ENCODE results near the gene DNAJC15. TPM values are rescaled to one million over a fixed set of nuclear protein-coding genes. Genes with fewer than 3 reads are reported as not detected.

The DNAJC15 gene
- polyA plus RNA-seq, 1 experiment, result 63.9 TPM

DNA sequence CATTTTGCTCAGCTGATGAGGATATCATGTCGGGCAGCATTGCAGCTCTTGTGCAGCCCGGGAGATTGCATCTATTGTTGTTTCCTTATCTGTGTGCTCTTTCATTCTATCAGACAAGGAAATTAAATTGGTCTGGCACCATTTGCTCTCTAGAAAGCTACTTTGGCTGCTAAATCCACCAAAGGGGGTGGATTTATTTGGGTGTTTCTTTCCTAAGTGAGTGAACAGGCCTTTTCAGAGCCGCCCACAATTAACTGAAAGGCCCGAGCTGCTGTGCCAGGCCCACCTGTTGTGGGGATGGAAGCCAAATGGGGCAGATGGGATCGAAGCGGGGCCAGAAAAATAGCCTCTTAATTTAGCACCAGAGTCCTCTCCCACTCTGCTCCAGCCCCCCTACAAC lies 99.4 kb downstream of the DNAJC15 start:
- H3K4me3 ChIP-seq (ENCODE audit: low read depth, low read length), result no peak overlapping the region
- H3K36me3 ChIP-seq (ENCODE audit: control insufficient read depth, insufficient read depth, low read length), result no peaks in the 10 kb centered on the region
- ChIA-PET CTCF (interaction anchor here (1.0 kb wide), 1 partner anchor 10 kb away, joined by 4 read pairs; no protein-coding TSS in a partner anchor), POLR2A (no interaction called here)
- no peaks in the 10 kb centered on the region for H3K27me3 ChIP-seq (ENCODE audit: control insufficient read depth, insufficient read depth, low read length)
- TF ChIP-seq, protein P1, sequence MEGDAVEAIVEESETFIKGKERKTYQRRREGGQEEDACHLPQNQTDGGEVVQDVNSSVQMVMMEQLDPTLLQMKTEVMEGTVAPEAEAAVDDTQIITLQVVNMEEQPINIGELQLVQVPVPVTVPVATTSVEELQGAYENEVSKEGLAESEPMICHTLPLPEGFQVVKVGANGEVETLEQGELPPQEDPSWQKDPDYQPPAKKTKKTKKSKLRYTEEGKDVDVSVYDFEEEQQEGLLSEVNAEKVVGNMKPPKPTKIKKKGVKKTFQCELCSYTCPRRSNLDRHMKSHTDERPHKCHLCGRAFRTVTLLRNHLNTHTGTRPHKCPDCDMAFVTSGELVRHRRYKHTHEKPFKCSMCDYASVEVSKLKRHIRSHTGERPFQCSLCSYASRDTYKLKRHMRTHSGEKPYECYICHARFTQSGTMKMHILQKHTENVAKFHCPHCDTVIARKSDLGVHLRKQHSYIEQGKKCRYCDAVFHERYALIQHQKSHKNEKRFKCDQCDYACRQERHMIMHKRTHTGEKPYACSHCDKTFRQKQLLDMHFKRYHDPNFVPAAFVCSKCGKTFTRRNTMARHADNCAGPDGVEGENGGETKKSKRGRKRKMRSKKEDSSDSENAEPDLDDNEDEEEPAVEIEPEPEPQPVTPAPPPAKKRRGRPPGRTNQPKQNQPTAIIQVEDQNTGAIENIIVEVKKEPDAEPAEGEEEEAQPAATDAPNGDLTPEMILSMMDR (IDR thresholded peaks at IDR 0.05; ENCODE audit: insufficient read depth, low read depth, low read length), result no peak
- no peak for DNase-seq (ENCODE audit: low read depth)

GRCh38 chr13:43123856-43124255 lies 100.5 kb downstream of the DNAJC15 start:
- ChIA-PET CTCF (no interaction called here), POLR2A (no interaction called here)
- TF ChIP-seq, protein P1 (IDR thresholded peaks at IDR 0.05; ENCODE audit: insufficient read depth, low read depth, low read length), result no peak
- H3K4me3 ChIP-seq (ENCODE audit: low read depth, low read length), result no peak overlapping the region
- DNase-seq (ENCODE audit: low read depth), result no peak
- H3K36me3 ChIP-seq (ENCODE audit: control insufficient read depth, insufficient read depth, low read length), result no peaks in the 10 kb centered on the region
- H3K27me3 ChIP-seq (ENCODE audit: control insufficient read depth, insufficient read depth, low read length), result no peaks in the 10 kb centered on the region

- no peak for DNase-seq (ENCODE audit: low read depth)
- TF ChIP-seq, protein P1 (IDR thresholded peaks at IDR 0.05; ENCODE audit: insufficient read depth, low read depth, low read length), result no peak
- CTCF ChIA-PET, result no interaction called here
- Histone ChIP-seq H3K36me3 (ENCODE audit: control insufficient read depth, insufficient read depth, low read length) (no peaks in the 10 kb centered on the region), H3K4me3 (ENCODE audit: low read depth, low read length) (no peak overlapping the region), H3K27me3 (ENCODE audit: control insufficient read depth, insufficient read depth, low read length) (no peaks in the 10 kb centered on the region)
- POLR2A ChIA-PET, result no interaction called here
These were observed 101.1 kb downstream of the DNAJC15 start for GRCh38 chr13:43124490-43124889.

- H3K27me3 ChIP-seq (ENCODE audit: control insufficient read depth, insufficient read depth, low read length), result no peaks in the 10 kb centered on the region
- H3K4me3 ChIP-seq (ENCODE audit: low read depth, low read length), result no peak overlapping the region
- CTCF ChIA-PET, result interaction anchor here (0.6 kb wide), 1 partner anchor 209 kb away, joined by 3 read pairs; no protein-coding TSS in a partner anchor
- POLR2A ChIA-PET, result no interaction called here
- no peaks in the 10 kb centered on the region for H3K36me3 ChIP-seq (ENCODE audit: control insufficient read depth, insufficient read depth, low read length)
- no peak for DNase-seq (ENCODE audit: low read depth)
- TF ChIP-seq, protein P1 (IDR thresholded peaks at IDR 0.05; ENCODE audit: insufficient read depth, low read depth, low read length), result no peak
These were observed 103.0 kb downstream of the DNAJC15 start for GRCh38 chr13:43126420-43126819.

DNA sequence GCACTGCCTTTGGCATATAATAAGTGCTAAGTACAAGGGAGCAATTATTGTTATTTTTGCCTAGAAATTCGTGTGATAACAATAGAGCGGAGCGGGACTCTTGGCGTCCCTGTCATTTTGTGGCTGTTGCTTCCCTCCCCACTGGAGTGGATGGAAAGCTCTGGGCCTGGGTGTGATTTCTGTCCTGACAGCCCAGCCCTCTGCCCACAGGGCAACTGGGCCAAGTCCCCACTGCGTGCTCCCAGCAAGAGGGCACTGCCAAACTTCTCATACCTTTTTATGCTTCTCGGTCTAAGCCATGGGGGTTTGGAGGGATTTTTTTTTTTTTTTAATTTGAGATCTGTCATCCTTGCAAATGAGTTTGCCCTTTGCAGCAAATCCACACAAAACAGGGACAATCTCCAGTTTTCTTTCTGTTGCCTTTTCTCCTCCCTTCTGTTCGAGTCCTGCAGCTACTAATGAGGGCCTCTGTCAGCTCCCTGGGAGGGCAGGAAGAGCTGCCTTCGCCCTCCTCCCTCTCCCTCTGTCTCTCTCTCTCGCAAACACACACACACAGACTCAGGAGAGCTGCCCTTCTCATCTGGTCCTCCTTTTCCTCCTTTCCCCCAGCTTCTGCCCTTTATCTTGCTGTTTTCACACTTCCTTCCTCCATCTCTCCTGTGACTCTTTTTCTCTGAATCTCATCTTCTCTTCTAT lies 103.9 kb downstream of the DNAJC15 start:
- no peak for DNase-seq (ENCODE audit: low read depth)
- ChIA-PET CTCF (interaction anchor here (0.6 kb wide), 1 partner anchor 208 kb away, joined by 3 read pairs; no protein-coding TSS in a partner anchor), POLR2A (interaction anchor here (0.6 kb wide), 1 partner anchor 106 kb away, joined by 3 read pairs; no protein-coding TSS in a partner anchor)
- Histone ChIP-seq H3K4me3 (ENCODE audit: low read depth, low read length) (no peak overlapping the region), H3K27me3 (ENCODE audit: control insufficient read depth, insufficient read depth, low read length) (no peaks in the 10 kb centered on the region; the same call in 1 of the 2 replicates), H3K36me3 (ENCODE audit: control insufficient read depth, insufficient read depth, low read length) (no peaks in the 10 kb centered on the region)
- TF ChIP-seq, protein P1 (IDR thresholded peaks at IDR 0.05; ENCODE audit: insufficient read depth, low read depth, low read length), result no peak
